HEK293 (cell line): ENCODE data around the gene TREH.

Experiments used
- CTCF ChIA-PET: fragments of 350-600 bp; formaldehyde crosslinking; extraction: SDS; loops from one replicate; lab custom pipeline; 2021; ENCODE audit warnings: antibody characterized with exemption; lab: Yijun Ruan, JAX
- POLR2A ChIA-PET: fragments of 300-600 bp; formaldehyde crosslinking; extraction: SDS; loops from one replicate; lab custom pipeline; 2020; ENCODE audit warnings: antibody characterized with exemption, inconsistent platforms; lab: Yijun Ruan, JAX
- H3K27ac ChIP-seq: fragments of 200-500 bp; sonication (Bioruptor generic); 2 replicates; pipeline ENCODE4 v1.5.1; 2014; ENCODE audit warnings: low read depth, low read length, control low read depth, inconsistent platforms; ENCODE audit errors: extremely low read depth
- H3K36me3 ChIP-seq, 2 experiments: fragments of 200-500 bp in 1 of 2; sonication (Bioruptor generic) in 1 of 2; 1 replicate in 1 of 2; 2 replicates in 1 of 2; pipeline ENCODE4 v1.5.1; 2014 to 2017; ENCODE audit warnings: inconsistent platforms in 2 of 2, low read length in 2 of 2; ENCODE audit not compliant: control insufficient read depth in 2 of 2, insufficient read depth in 1 of 2
- H3K4me1 ChIP-seq: fragments of 200-500 bp; sonication (Bioruptor generic); 2 replicates; pipeline ENCODE4 v1.5.1; 2014; ENCODE audit warnings: mild to moderate bottlenecking, low read length, inconsistent platforms; ENCODE audit not compliant: control insufficient read depth, insufficient read depth
- H3K4me3 ChIP-seq: 2 replicates; pipeline ENCODE4 v1.5.1; 2011; ENCODE audit warnings: low read depth, mild to moderate bottlenecking, control low read depth, low read length, moderate library complexity
- H3K9me3 ChIP-seq: fragments of 200-500 bp; sonication (Bioruptor generic); 2 replicates; pipeline ENCODE4 v1.5.1; 2014; ENCODE audit warnings: low read depth, low read length, inconsistent platforms; ENCODE audit not compliant: control insufficient read depth, insufficient read depth
- CTCF ChIP-seq: fragments of 450-650 bp; formaldehyde crosslinking; IDR thresholded peaks from 2 replicates; pipeline ENCODE4 v1.5.1; 2016; ENCODE audit warnings: missing biosample characterization, missing genetic modification characterization
- HOXA7 ChIP-seq: sonication (generic); formaldehyde crosslinking; IDR thresholded peaks from 2 replicates; pipeline ENCODE4 v1.8.1; 2022; ENCODE audit warnings: missing genetic modification reagents, borderline replicate concordance
- PRDM2 ChIP-seq: fragments of 450-650 bp; formaldehyde crosslinking; IDR thresholded peaks from 2 replicates; pipeline ENCODE4 v1.5.1; 2016; ENCODE audit warnings: missing biosample characterization, missing genetic modification characterization, borderline replicate concordance
- TRIM28 ChIP-seq: IDR thresholded peaks from 2 replicates; pipeline ENCODE4 v1.6.1; 2011; ENCODE audit warnings: low read length, control low read depth, borderline replicate concordance
- ZBTB6 ChIP-seq: fragments of 450-650 bp; formaldehyde crosslinking; IDR thresholded peaks from 2 replicates; pipeline ENCODE4 v1.5.1; 2017; ENCODE audit warnings: missing biosample characterization, missing genetic modification characterization
- ZNF132 ChIP-seq: fragments of 450-650 bp; formaldehyde crosslinking; IDR thresholded peaks from 2 replicates; pipeline ENCODE4 v1.5.1; 2017; ENCODE audit warnings: missing biosample characterization, missing genetic modification characterization, borderline replicate concordance
- ZNF138 ChIP-seq: fragments of 450-650 bp; formaldehyde crosslinking; IDR thresholded peaks from 2 replicates; pipeline ENCODE4 v1.5.1; 2016; ENCODE audit warnings: missing biosample characterization, missing genetic modification characterization, borderline replicate concordance
- ZNF16 ChIP-seq: fragments of 450-650 bp; formaldehyde crosslinking; IDR thresholded peaks from 2 replicates; pipeline ENCODE4 v1.5.1; 2016; ENCODE audit warnings: low read depth, missing biosample characterization, missing genetic modification characterization
- ZNF221 ChIP-seq: fragments of 450-650 bp; formaldehyde crosslinking; IDR thresholded peaks from 2 replicates; pipeline ENCODE4 v1.5.1; 2017; ENCODE audit warnings: missing biosample characterization, missing genetic modification characterization, borderline replicate concordance
- ZNF24 ChIP-seq: fragments of 450-650 bp; formaldehyde crosslinking; IDR thresholded peaks from 2 replicates; pipeline ENCODE4 v1.5.1; 2016; ENCODE audit warnings: missing biosample characterization, missing genetic modification characterization
- ZNF274 ChIP-seq, 2 experiments: fragments of 200-500 bp in 1 of 2; fragments of 450-650 bp in 1 of 2; sonication (Bioruptor generic) in 1 of 2; formaldehyde crosslinking in 1 of 2; IDR thresholded peaks; 2 replicates each; pipeline versions ENCODE4 v1.5.1 to v1.6.1; 2014 to 2016; ENCODE audit warnings: borderline replicate concordance in 1 of 2, inconsistent platforms in 1 of 2, low read length in 1 of 2, missing biosample characterization in 1 of 2, missing genetic modification characterization in 1 of 2
- ZNF341 ChIP-seq: fragments of 450-650 bp; formaldehyde crosslinking; IDR thresholded peaks from 2 replicates; pipeline ENCODE4; 2016; ENCODE audit warnings: low read depth, missing biosample characterization, missing genetic modification characterization
- ZNF404 ChIP-seq: fragments of 450-650 bp; formaldehyde crosslinking; IDR thresholded peaks from 2 replicates; pipeline ENCODE4 v1.5.1; 2017; ENCODE audit warnings: missing biosample characterization, missing genetic modification characterization
- ZNF416 ChIP-seq: fragments of 450-650 bp; formaldehyde crosslinking; IDR thresholded peaks from 2 replicates; pipeline ENCODE4 v1.5.1; 2016; ENCODE audit warnings: missing biosample characterization, missing genetic modification characterization
- ZNF513 ChIP-seq: fragments of 450-650 bp; IDR thresholded peaks from 2 replicates; pipeline ENCODE4 v1.5.1; 2018; ENCODE audit warnings: missing biosample characterization, missing genetic modification characterization
- ZNF621 ChIP-seq: fragments of 450-650 bp; formaldehyde crosslinking; IDR thresholded peaks from 2 replicates; pipeline ENCODE4 v1.5.1; 2017; ENCODE audit warnings: missing biosample characterization, missing genetic modification characterization
- ZNF626 ChIP-seq: fragments of 450-650 bp; sonication (Bioruptor Pico); formaldehyde crosslinking; IDR thresholded peaks from 2 replicates; pipeline ENCODE4 v1.5.1; 2018; ENCODE audit warnings: missing biosample characterization, missing genetic modification characterization, inconsistent platforms
- ZNF785 ChIP-seq: fragments of 450-650 bp; formaldehyde crosslinking; IDR thresholded peaks from 2 replicates; pipeline ENCODE4 v1.5.1; 2016; ENCODE audit warnings: missing biosample characterization, missing genetic modification characterization
- ZSCAN16 ChIP-seq: fragments of 450-650 bp; formaldehyde crosslinking; IDR thresholded peaks from 2 replicates; pipeline ENCODE4 v1.5.1; 2016; ENCODE audit warnings: missing biosample characterization, missing genetic modification characterization
- ZSCAN23 ChIP-seq: fragments of 450-650 bp; formaldehyde crosslinking; IDR thresholded peaks from 2 replicates; pipeline ENCODE4 v1.5.1; 2016; ENCODE audit warnings: missing biosample characterization, missing genetic modification characterization

The TREH gene

GRCh38 chr11:118673361-118674081 lies 5.9 kb downstream of the TREH start:
- Histone ChIP-seq H3K27ac (no peak overlapping the region), H3K9me3 (no peaks in the 10 kb centered on the region), H3K4me1 (no peaks in the 10 kb centered on the region), H3K36me3 (no peaks in the 10 kb centered on the region), H3K4me3 (no peak overlapping the region)
- TF ChIP-seq PRDM2 (no peak), ZNF416 (tag by site-specific recombination) (no peak), ZNF626 (tag by site-specific recombination) (no peak), ZNF138 (tag by site-specific recombination) (no peak), ZBTB6 (tag by site-specific recombination) (no peak), ZNF341 (tag by site-specific recombination) (no peak), ZNF221 (tag by site-specific recombination) (no peak), ZSCAN16 (tag by site-specific recombination) (no peak), ZNF404 (tag by site-specific recombination) (no peak), ZNF16 (tag by site-specific recombination) (no peak), ZNF513 (tag by site-specific recombination) (no peak), ZNF621 (no peak), CTCF (tag by site-specific recombination) (no peak), ZNF24 (tag by site-specific recombination) (no peak), HOXA7 (CRISPR knock-in tag) (no peak), ZNF785 (tag by site-specific recombination) (no peak), TRIM28 (no peak), ZNF274 (IDR thresholded peaks at IDR 0.05; ENCODE audit: low read length) (no peak), ZNF274 (tag by site-specific recombination; IDR thresholded peaks at IDR 0.05; ENCODE audit: borderline replicate concordance) (no peak), ZNF132 (tag by site-specific recombination) (no peak), ZSCAN23 (tag by site-specific recombination) (no peak)
- ChIA-PET POLR2A (interaction anchor here (0.6 kb wide), 1 partner anchor 31 kb away, joined by 4 read pairs; no protein-coding TSS in a partner anchor), CTCF (interaction anchor here (0.5 to 1.0 kb wide), 3 partner anchors 16 to 951 kb away, joined by 3 to 5 read pairs (median 3); no protein-coding TSS in a partner anchor)
